Brain microvascular endothelial cell (primary cell): ENCODE measurements around the gene SDR39U1.

Experiments
- DNase-seq: peaks from one replicate; pipeline ENCODE4 v3.0.0-alpha.2; 2020
- H3K27ac ChIP-seq: fragments of 250-450 bp; sonication (Bioruptor Pico); 2 replicates; pipeline ENCODE4 v1.5.1; 2020; ENCODE audit warnings: mild to moderate bottlenecking, moderate library complexity
- H3K27me3 ChIP-seq: fragments of 250-450 bp; sonication (Bioruptor Pico); replicated peaks from 2 replicates; pipeline ENCODE4 v1.5.1; 2020; ENCODE audit warnings: mild to moderate bottlenecking
- H3K36me3 ChIP-seq: fragments of 250-450 bp; sonication (Bioruptor Pico); replicated peaks from 2 replicates; pipeline ENCODE4 v1.5.1; 2020; ENCODE audit warnings: mild to moderate bottlenecking
- H3K4me3 ChIP-seq: 2 replicates; pipeline ENCODE4 v1.5.1; 2011; ENCODE audit warnings: low read depth, mild to moderate bottlenecking, control low read depth, low read length, moderate library complexity
- CTCF ChIP-seq: IDR thresholded peaks from 2 replicates; pipeline ENCODE4 v1.5.1; 2011; ENCODE audit warnings: low read depth, mild to moderate bottlenecking, moderate library complexity, low read length, control low read depth, inconsistent platforms; ENCODE audit errors: missing control alignments
- in situ Hi-C: cut with HindIII; loops from 2 replicates; pipeline ENCODE4 v1.10.0; 2017; ENCODE audit warnings: low sequenced_read_pairs, low pct_ligation_motif_present

SDR39U1 gene

GRCh38 chr14:24398293-24398652 is 44.3 kb downstream of the SDR39U1 start:
- Histone ChIP-seq H3K36me3 (no peaks in the 10 kb centered on the region), H3K27ac (no peak overlapping the region), H3K4me3 (peak overlapping the region; percentile 17), H3K27me3 (no peaks in the 10 kb centered on the region)
- in situ Hi-C loops: no loop called here
- no peak for DNase-seq
- TF ChIP-seq CTCF: no peak

- Histone ChIP-seq H3K27ac (no peak overlapping the region), H3K36me3 (no peaks in the 10 kb centered on the region), H3K4me3 (no peak overlapping the region), H3K27me3 (no peaks in the 10 kb centered on the region)
- no peak for TF ChIP-seq CTCF
- no peak for DNase-seq
- in situ Hi-C loops: no loop called here
These were observed 44.8 kb downstream of the SDR39U1 start for GRCh38 chr14:24397639-24398292.

- Histone ChIP-seq H3K4me3 (no peak overlapping the region), H3K27ac (no peak overlapping the region), H3K27me3 (no peaks in the 10 kb centered on the region), H3K36me3 (no peaks in the 10 kb centered on the region)
- in situ Hi-C loops: no loop called here
- DNase-seq: no peak
- no peak for TF ChIP-seq CTCF
These were observed 46.7 kb downstream of the SDR39U1 start for GRCh38 chr14:24395609-24396582.

- no peak for DNase-seq
- no peaks in the 10 kb centered on the region for H3K27me3 ChIP-seq
- no peaks in the 10 kb centered on the region for H3K36me3 ChIP-seq
- TF ChIP-seq CTCF: no peak
- in situ Hi-C loops: no loop called here
- no peak overlapping the region for H3K4me3 ChIP-seq
- no peak overlapping the region for H3K27ac ChIP-seq
These were observed 48.3 kb downstream of the SDR39U1 start for GRCh38 chr14:24394275-24394674.

GRCh38 chr14:24392325-24393091 is 50.1 kb downstream of the SDR39U1 start:
- Histone ChIP-seq H3K27ac (peak overlapping the region; percentile 76), H3K27me3 (no peaks in the 10 kb centered on the region), H3K36me3 (no peaks in the 10 kb centered on the region), H3K4me3 (no peak overlapping the region)
- TF ChIP-seq CTCF: peak; percentile 47
- DNase-seq: peak; percentile 75
- in situ Hi-C loops: no loop called here
